Measurements from ENCODE around the gene CROCC2. TPM values are rescaled to one million over a fixed set of nuclear protein-coding genes. Genes with fewer than 3 reads are reported as not detected.

The CROCC2 gene
- polyA plus RNA-seq (2013, experiment 1 of 2; ENCODE audit: insufficient read length) = 0.16 TPM
- 0.10 TPM for polyA plus RNA-seq (2013, experiment 2 of 2; ENCODE audit: insufficient read length)

DNA sequence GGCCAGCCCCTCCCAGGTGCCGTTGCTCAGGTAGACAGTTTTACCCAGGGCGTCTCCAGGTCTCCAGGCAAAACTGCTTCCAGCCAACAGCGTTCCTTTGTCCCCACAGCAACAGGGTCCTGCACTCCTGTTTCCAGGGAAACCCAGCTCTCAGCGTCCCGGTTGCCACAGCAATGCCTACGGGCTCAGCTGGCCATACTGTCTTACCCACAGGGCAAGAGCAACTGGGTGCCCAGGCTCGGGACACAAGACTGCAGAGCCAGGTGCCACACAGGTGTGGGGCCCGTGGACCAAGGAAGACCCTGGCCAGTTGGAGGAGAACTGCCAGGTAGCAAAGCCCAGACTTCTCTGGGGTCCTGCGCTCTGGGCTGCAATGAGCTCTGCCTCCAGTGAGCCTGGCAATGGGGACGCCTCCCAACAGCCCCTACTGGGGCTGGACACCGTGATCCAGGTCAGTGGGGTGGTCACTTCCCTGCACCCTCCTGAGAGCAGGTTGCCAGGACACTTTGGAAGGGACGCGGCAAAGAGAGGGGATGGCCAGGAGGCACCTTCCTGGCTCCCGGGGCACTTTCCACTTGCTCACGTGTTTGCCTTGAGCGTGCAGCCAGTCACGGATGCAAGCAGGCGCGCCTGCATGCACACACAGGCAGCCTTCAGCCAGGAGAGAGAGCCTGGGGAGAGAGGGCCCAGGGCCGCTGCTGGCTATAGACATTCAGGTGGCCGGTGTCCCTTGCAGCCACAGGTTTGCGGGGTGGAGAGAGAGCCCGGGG lies at the start of gene CROCC2:
Gene CROCC2, plus strand, starts transcription at position 196 of the 770 bp plus-strand sequence. Its CDS starts 178 bp downstream, at position 374.
- DNase-seq = no peak

DNA sequence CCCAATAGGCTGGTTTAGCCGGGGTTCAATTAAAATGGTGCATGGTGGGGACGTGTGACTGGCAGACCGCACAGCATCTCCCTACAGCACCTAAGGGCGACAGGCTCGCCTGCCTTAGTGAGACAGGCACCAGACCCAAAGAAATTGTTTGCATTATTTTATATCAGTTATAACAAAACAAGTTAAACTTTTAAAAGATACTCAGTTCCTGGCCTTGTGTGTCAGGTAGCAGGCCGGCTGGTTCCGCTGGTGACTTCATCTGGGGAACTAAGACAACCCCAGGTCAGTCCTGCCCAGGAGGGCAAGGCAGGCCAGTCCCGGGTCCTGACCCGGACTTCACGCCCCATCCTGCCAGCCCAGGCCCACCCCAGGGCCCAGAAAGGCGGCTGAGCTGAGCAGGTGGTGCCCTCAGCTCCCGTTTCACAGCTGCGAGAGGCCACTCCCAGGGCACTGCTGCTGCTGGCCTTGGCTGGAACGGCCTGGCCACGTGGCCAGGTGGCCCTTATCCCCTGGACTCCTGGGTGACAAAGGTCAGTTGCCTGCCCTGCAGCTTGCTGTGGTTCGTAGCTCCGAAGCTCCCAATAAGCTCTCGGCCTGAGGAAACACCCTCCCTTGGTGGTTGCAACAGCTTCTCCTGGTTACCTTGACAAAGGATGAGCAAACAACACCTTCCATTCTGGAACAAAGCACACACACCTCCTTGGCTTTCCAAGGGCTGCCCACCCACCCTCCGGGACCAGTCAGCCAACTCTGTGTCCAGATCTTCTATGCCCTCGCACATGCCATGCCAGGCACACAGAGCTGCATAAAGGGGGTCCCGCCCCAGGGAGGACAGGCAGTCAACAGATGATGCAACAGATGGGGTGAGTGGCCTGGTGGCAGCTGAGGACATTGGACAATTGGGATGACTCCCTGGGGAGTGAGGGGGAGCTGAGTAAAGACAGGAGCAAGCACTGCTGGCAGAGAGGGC lies 48.8 kb upstream of the CROCC2 start:
- DNase-seq = no peak

DNA sequence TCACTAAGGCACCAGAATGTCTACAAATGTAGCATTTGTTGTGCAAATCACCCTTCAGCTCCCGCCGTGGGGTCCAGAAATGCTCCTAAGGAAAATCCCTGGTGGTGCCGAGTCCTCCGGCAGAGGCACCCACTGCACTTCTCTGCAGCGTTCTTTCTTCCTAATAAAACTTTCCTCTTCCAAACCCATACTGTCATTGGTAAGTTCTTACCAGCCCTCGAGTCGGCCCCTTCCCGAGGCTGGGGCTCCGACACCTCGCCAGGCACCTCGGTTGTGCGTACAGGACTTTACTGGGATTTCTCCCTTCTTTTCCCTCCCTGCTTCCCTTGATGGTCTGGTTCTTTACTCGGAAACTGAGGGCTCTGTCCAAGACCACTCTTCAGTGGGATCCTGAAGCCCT lies 47.8 kb upstream of the CROCC2 start:
- no peak for DNase-seq

DNA sequence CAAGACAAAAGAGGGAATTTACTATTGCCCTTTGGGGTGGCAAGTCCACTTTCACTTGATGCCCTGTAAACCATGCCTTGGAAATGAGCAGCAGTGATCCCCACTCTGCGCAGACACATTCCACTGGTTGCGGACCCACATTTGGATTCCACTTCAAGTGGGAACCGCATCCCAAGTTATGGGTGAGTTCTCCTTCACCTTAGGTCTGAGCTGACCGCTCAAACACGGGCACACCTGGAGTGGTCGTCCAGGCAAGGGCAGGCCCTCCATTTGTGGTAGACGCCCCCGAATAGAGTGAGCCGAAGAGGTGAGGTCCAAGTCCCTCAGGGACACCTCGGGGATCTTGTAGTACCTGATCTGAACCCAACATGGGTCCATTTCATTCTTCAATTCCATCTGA lies 47.3 kb upstream of the CROCC2 start:
- DNase-seq = no peak

DNA sequence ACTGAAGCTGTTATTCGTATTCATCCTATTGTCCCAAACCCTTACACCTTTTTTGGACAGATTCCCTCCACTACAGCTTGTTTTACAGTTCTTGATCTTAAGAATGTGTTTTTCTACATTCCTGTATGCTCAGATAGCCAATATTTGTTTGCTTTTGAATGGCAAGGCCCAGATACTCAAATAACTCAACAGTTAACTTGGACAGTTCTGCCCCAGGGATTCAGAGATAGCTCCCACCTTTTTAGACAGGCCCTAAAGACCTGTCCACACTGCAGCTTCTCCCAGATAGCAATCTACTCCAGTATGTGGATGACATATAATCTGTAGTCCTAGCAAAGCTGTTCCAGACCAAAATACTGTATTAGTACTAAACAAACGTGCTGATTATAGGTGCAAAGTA lies 44.6 kb upstream of the CROCC2 start:
- DNase-seq = no peak

DNA sequence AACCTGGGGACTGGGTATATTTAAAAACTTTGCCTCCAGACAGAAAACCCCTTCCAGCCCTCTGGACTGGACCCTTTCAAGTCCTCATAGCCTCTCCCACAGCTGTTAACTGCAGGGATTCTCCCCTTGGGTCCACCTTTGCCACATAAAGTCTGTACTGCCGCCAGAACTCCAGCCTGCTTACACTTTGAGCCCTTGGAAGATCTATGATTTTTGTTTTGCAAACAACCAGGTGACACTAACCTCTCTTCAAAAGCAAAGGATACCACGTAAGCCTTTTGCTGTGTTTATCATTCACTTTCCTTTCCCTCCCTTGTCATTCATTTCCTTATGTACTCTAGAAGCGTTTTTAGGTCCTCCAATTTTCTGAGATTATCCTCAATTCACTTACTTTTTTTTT lies 41.7 kb upstream of the CROCC2 start:
- DNase-seq = no peak

DNA sequence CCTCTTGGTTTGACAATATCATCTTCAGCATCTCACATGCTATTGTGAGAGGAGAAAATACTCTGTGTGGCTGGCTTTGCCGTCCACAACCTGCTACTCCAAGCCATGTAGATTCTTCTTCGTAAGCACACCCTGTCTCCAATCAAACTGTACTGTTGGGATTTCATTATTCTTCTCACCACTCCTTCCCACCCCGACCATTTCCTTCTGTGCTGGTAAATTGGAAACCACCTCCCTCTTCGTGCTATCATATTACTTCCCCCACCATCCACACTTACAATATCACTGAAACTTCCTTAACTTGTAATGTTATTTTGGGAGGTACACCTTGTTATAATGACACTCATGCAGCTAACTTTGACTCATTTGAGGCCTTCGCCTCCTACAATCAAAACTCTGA lies 40.7 kb upstream of the CROCC2 start:
- no peak for DNase-seq

DNA sequence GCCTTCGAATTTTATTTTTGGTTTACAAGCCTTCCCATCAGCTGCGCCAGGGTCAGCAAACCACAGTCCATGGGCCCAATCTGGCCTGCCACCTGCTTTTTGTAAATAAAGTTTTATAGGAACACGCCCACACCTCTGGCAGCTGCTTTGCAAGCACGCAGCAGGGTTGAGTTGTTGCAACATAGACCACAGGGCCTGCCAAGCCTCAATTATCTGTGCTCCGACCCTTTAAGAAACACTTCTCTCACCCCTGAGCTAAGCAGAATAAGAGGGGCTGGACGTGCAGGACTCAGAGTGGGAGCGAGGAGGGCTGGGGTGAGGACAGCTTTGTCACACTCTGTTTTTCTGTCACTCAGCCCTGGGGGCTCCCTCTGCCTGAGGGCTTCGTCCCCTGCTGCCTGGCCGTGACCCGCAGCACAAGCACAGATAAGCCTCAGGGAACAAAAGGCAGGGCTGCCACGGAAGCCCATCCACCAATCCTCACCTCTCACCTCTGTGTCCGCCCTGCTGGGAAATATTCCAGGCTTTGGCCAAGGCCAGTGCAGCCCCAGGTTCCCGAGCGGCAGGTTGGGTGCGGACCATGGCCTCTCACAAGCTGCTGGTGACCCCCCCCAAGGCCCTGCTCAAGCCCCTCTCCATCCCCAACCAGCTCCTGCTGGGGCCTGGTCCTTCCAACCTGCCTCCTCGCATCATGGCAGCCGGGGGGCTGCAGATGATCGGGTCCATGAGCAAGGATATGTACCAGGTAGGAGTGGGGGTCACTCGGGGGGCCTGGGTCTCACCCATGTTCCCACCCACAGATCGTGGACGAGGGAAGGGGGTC lies 37.6 kb upstream of the CROCC2 start, which contains the start of gene AGXT:
Gene AGXT, plus strand, starts transcription at position 539 of the 823 bp plus-strand sequence. Its CDS starts 42 bp downstream, at position 581.
- DNase-seq = no peak

DNA sequence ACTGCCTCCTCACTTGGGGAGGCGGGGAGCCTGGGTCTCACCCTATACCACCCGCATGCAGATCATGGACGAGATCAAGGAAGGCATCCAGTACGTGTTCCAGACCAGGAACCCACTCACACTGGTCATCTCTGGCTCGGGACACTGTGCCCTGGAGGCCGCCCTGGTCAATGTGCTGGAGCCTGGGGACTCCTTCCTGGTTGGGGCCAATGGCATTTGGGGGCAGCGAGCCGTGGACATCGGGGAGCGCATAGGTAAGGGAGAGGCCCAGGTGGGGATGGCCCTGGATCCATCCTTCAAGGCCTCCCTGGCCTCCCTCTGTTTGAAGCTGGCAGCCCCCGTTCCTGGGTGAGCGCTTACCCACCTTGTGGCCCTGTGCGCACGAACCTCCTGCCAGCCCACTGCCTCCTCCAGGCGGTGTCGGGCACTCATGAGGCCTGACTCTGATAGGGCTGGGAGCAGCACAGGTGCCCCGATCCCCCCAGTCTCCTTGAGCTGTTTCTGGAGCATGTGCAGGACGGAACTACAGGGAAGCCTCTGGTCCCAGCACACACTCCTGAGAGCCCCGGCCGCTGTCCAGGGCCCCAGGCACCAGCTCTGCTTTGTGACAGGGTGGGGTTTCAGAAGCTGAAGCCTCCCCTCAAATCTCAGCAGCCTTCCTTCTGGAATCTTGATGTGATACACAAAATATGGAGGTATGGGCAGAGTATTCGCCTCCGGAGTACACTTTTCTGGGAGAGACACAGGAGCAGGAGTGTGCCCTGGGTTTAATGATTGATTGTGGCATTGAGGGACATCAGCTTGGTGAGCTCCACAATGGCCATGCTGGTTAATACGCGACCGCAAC lies 36.8 kb upstream of the CROCC2 start:
- no peak for DNase-seq

DNA sequence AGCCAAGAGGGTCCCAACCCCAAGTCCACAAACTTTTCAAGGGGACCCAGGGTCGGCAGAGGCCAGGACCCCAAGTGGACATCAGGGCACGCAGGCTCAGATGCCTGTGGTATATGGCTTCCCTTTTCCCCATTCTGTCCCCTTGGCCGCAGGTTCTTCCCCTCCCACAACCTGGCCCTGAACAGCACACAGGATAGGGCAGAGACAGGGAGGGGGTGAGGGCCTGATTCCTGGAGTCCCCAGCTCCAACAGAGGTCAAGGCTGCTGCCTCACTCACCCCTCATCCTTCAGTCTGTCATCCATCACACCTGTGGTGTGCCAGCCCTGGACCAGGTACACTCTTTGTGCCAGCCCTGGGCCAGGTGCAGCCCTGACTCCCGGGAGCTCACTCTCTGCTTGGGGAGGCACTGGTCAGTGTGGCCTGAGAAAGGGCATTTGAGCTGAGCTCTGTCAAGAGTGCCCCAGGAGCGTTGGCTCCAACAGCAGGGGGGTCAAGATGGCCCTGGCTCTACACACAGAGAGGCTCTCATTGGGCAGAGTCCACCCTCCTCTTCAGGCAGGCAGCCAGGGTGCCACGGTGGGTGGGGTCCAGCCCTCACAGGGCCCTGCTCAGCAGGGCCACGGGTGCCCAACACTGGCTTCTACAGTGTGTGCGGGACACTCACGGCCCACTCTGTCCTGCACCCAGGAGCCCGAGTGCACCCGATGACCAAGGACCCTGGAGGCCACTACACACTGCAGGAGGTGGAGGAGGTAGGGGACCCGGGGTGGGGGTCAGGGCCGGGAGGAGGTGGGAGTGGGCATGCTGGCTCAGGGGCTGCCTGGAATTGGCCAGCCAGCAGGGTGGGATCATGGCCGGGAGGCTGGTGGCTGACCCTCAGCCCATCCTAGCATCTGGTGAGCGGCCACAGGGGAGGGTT lies 35.9 kb upstream of the CROCC2 start:
- no peak for DNase-seq

DNA sequence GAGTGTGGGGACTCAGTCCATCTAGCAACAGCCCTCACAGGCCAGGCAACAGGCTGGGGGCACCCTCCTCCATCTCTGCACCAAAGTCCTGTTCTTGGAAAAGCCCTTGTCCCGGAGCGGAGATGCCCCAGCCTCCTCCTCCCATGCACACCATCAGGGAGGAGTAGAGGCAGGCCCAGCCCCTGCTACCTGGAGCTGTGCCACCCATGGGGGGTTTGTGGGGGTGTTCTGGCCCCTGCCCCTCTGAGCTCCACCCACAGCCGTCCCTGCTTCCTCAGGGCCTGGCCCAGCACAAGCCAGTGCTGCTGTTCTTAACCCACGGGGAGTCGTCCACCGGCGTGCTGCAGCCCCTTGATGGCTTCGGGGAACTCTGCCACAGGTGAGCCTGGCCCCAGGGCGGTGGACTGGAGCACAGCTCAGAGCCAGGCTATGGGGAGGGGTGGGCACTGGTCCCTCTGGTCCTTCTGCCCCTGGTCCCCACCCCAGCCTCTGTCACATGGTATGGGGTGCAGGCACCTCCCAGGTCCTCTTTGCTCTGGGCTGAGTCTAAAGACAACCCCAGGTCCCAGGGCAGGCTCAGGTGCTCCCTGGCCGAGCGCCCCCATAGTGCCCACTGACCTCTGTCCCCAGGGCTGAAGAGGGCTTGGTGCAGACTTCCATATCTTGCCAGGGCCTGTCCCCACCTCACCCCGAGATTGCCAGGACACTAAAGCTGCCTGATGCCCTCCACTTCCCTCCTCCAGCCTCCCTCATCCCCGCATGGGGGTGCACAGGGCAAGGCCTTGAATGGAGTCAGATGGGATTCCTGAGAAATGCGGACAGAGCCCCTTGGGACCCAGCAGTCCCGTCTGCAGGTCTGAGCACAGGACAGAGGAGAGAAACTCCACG lies 34.8 kb upstream of the CROCC2 start:
- no peak for DNase-seq

DNA sequence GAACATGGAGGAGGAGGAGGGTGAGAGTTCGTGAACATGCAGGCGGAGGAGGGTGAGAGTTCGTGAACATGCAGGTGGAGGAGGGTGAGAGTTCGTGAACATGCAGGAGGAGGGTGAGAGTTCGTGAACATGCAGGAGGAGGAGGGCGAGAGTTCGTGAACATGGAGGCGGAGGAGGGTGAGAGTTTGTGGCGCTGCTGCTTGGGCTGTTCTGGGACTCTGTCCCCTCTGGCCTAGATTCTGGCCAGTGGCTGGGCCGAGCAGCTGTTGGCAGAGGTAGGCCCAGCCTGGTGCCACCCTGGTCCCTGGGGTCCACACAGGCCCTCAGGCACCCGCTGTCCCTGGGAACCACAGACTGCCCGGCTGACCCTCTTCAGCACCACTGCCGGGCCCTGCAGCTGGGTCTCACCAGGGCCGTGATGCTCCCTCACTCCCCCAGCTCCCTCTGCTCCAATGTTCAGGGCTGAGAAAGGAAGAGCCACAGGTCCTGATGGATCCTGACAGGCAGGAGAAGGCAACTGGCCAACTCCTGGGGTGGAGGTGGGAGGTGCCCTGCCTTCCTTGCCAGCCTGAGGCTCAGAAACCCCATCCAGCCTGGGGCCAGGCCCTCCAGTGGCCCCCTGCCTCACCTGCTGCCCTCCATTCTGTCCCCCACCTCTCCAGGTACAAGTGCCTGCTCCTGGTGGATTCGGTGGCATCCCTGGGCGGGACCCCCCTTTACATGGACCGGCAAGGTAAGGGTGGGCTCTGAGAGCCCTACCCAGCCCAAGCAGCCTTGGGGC lies 33.6 kb upstream of the CROCC2 start:
- no peak for DNase-seq

DNA sequence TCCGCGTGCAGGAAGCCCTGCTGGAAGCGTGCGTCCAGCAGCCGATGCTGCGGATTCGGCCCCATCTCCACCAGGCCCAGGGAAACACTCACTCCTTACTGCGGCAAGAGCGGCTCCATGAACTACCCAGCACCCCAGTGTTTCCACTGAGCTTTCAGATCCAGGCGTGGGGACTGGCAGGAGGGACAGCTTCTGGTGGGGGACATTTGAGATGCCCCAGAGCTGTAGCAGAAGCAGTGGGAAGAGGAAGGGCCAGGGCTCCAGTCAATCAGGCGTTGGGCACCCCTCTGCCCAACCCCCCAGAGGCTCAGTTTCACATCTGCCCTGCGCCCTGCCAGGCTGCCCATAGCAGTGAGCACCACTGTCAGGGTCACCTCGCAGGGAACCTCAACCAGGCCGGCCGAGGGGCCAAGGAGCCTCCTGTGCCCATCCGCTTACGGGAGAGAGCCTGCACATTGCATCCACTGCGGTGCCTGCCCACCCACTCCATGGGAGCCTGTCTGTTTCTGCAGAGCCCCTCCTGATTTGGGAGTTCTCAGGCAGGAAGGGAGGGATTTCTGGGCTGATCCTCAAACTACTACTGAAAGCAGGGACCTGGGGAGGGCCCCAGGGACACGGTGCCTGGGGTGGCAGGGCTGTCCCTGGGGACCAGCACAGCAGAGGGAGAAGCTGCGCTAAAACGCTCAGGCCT lies 32.9 kb upstream of the CROCC2 start:
- no peak for DNase-seq

DNA sequence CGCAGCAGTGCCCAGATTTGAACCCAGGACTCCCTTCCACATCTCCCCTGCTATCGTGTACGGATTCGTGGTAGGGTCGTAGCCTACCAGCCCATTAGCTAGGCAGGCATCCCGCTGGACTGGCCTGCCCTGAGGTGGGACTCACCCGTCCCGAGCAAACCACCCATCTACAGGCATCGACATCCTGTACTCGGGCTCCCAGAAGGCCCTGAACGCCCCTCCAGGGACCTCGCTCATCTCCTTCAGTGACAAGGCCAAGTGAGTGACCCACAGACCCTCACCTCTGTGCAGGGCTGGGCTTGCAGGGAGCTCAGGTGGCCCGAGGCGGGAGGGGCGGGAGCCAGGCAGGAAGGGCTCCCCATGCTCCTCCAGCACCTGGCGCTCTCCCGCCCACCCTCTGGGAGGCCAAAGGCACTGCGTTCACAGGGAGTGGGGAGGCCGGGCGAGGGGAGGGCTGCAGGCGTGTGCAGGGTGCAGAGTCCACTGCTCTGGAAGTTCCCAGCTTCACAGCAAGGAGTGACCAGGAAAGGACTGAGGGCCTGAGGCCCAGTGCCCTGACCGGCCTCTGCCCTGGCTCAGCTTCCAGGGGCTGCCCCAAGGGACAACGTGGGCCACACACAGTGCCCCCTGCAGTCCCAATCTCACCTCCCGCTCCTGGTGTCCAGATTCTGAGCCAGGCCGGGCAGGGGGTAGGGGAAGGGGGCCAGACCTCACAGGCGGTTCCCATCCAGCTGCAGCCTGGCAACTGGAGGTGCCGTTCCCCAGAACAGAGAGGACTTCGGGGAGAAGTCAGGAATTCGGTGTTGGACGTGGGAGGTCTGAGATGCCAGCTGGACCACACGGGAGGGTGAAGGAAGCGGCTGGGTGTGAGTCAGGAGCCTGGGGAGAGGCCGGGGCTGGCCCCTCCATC lies 32.1 kb upstream of the CROCC2 start:
- DNase-seq = peak; percentile 41

DNA sequence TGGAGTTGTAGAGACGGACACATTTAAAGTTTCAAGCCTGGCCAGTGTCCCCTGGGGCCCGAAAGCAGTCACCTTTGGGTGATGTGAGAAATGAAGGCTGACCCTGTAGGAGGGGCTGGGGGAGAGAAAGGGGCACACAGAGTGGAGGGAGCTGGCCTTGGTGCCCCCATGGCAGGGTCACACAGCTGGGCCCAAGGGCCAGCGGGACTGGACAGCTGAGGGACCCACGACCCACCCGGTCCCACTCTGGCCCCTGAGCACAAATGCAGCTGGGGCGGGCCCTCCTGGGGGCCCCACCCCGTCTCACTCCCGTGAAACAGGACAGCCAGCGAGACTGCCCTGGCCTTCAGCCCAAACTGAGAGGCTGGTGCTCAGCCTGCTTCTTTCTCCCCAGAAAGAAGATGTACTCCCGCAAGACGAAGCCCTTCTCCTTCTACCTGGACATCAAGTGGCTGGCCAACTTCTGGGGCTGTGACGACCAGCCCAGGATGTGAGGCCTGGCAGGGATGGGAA lies 31.4 kb upstream of the CROCC2 start:
- no peak for DNase-seq
